ENCODE measurements around the gene SMPX. TPM values are rescaled to one million over a fixed set of nuclear protein-coding genes. Genes with fewer than 3 reads are reported as not detected.
A peak's percentile ranks its signal among the peaks of the same experiment; 100 is the strongest.

Gene SMPX
- polyA plus RNA-seq, 1 donor (not counting 4 experiments of a cell fraction or from before 2014, with no cell fraction given), result not detected

DNA sequence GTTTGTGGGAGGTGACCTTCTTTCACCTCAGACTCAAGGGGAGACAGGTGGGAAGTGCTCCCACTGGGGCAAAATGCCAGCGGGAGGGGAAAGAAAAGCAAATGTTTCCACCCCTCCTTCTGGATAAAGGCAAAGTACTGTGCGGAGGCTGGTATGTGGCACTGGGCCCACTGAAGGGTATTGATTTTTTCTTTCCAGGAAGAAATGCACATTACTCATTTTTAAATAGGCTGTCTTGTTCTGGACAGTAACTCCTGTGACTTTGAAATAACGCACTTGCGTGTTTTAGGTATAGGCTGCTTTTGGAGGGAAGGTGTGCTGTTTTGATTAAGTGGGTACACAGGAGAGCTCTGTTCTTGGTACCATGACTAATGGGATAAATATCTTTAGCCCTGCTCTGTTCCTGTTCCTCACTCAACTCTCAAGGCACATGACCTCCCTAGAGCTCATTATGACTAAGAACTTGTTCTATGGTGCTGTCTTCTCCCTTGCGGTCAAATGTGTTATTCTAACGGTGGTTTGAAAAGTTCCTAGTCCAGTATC lies 40.8 kb upstream of the SMPX start:
- H2AFZ ChIP-seq (ENCODE audit: control insufficient read depth, low read length), result no peak overlapping the region
- H3K9me3 ChIP-seq (ENCODE audit: control insufficient read depth, low read depth, low read length), result no peaks in the 10 kb centered on the region
- FAIRE-seq (peak; percentile 51), DNase-seq (ENCODE audit: low read depth, low spot score) (peak; percentile 1)
- dilution Hi-C loops (cut with MboI; ENCODE audit: extremely low pct_ligation_motif_present, low sequenced_read_pairs), result no loop called here
- TF ChIP-seq EZH2 (IDR thresholded peaks at IDR 0.05; ENCODE audit: low read length) (no peak), CTCF (optimal IDR thresholded peaks at IDR 0.05 in 1 of 3, IDR thresholded peaks at IDR 0.05 in 1 of 3, conservative IDR thresholded peaks at IDR 0.05 in 1 of 3; ENCODE audit: extremely low read depth in 1 of 3, insufficient read depth in 2 of 3, low read length in 3 of 3) (no peak)
- no peaks in the 10 kb centered on the region for H3K27me3 ChIP-seq (ENCODE audit: control insufficient read depth, extremely low read depth, insufficient read depth, low read length)
- no peak overlapping the region for H3K4me2 ChIP-seq (ENCODE audit: control insufficient read depth, extremely low read depth, insufficient read depth, low read depth, low read length)
- H3K36me3 ChIP-seq (ENCODE audit: control insufficient read depth in 2 of 2, extremely low read depth in 1 of 2, insufficient read depth in 2 of 2, low read length in 2 of 2), result no peaks in the 10 kb centered on the region
- no peak overlapping the region for H3K4me3 ChIP-seq (ENCODE audit: control insufficient read depth in 2 of 3, extremely low read depth in 1 of 3, insufficient read depth in 2 of 3, low read depth in 1 of 3, low read length in 3 of 3)
- no peaks in the 10 kb centered on the region for H3K79me2 ChIP-seq (ENCODE audit: control insufficient read depth, insufficient read depth, low read length)
- H3K9ac ChIP-seq (ENCODE audit: control insufficient read depth, extremely low read depth, insufficient read depth, low read length), result no peak overlapping the region
- no peak overlapping the region for H3K27ac ChIP-seq (ENCODE audit: control insufficient read depth, insufficient read depth, low read length)
- H3K4me1 ChIP-seq (ENCODE audit: control insufficient read depth, extremely low read depth, insufficient read depth, low read length), result no peaks in the 10 kb centered on the region
- no peaks in the 10 kb centered on the region for H3K9me1 ChIP-seq (ENCODE audit: control insufficient read depth, extremely low read depth, insufficient read depth, low read length)
- no peaks in the 10 kb centered on the region for H4K20me1 ChIP-seq (ENCODE audit: control insufficient read depth, extremely low read depth, insufficient read depth, low read length)

DNA sequence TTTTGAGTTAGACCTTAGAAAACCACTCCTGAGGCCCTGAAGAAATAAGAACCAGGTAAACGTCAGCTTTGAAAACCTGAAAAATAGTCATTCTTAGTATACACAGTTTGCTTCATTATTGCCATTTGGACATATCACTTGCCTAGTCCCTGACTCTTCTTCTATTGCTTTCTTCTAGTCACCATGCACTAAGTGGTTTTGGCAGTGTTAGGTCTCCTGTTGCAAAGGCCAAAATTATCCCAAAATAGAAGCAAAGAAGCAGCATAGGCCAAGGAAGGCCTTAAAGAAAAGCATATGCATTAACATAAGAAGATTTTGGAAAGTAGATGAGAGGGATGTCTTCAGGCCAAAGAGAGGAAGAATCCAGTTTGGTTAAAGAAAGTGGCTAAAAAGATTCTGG lies 24.1 kb upstream of the SMPX start:
- no peak overlapping the region for H3K4me2 ChIP-seq (ENCODE audit: control insufficient read depth, extremely low read depth, insufficient read depth, low read depth, low read length)
- H4K20me1 ChIP-seq (ENCODE audit: control insufficient read depth, extremely low read depth, insufficient read depth, low read length), result no peaks in the 10 kb centered on the region
- TF ChIP-seq EZH2 (IDR thresholded peaks at IDR 0.05; ENCODE audit: low read length), result no peak
- TF ChIP-seq CTCF (optimal IDR thresholded peaks at IDR 0.05 in 1 of 3, IDR thresholded peaks at IDR 0.05 in 1 of 3, conservative IDR thresholded peaks at IDR 0.05 in 1 of 3; ENCODE audit: extremely low read depth in 1 of 3, insufficient read depth in 2 of 3, low read length in 3 of 3), result no peak
- H3K9me3 ChIP-seq (ENCODE audit: control insufficient read depth, low read depth, low read length), result no peaks in the 10 kb centered on the region
- H2AFZ ChIP-seq (ENCODE audit: control insufficient read depth, low read length), result no peak overlapping the region
- H3K9ac ChIP-seq (ENCODE audit: control insufficient read depth, extremely low read depth, insufficient read depth, low read length), result no peak overlapping the region
- H3K27ac ChIP-seq (ENCODE audit: control insufficient read depth, insufficient read depth, low read length), result no peak overlapping the region
- no peaks in the 10 kb centered on the region for H3K9me1 ChIP-seq (ENCODE audit: control insufficient read depth, extremely low read depth, insufficient read depth, low read length)
- H3K36me3 ChIP-seq (ENCODE audit: control insufficient read depth in 2 of 2, extremely low read depth in 1 of 2, insufficient read depth in 2 of 2, low read length in 2 of 2), result no peaks in the 10 kb centered on the region
- dilution Hi-C loops (cut with MboI; ENCODE audit: extremely low pct_ligation_motif_present, low sequenced_read_pairs), result no loop called here
- H3K27me3 ChIP-seq (ENCODE audit: control insufficient read depth, extremely low read depth, insufficient read depth, low read length), result no peaks in the 10 kb centered on the region
- H3K4me1 ChIP-seq (ENCODE audit: control insufficient read depth, extremely low read depth, insufficient read depth, low read length), result no peaks in the 10 kb centered on the region
- no peak overlapping the region for H3K4me3 ChIP-seq (ENCODE audit: control insufficient read depth in 2 of 3, extremely low read depth in 1 of 3, insufficient read depth in 2 of 3, low read depth in 1 of 3, low read length in 3 of 3)
- FAIRE-seq, result no peak
- no peaks in the 10 kb centered on the region for H3K79me2 ChIP-seq (ENCODE audit: control insufficient read depth, insufficient read depth, low read length)
- DNase-seq (ENCODE audit: low read depth, low spot score), result no peak
